Hepatocyte (in vitro differentiated cells): ENCODE data around the gene MITF. TPM values are rescaled to one million over a fixed set of nuclear protein-coding genes. Genes with fewer than 3 reads are reported as not detected.
A peak's percentile ranks its signal among the peaks of the same experiment; 100 is the strongest.

Experiments
- DNase-seq: peaks from one replicate; pipeline ENCODE4 v3.0.0-alpha.2; 2016; ENCODE audit warnings: low spot score
- H2AFZ ChIP-seq: fragments of 200-600 bp; sonication (generic); 2 replicates; pipeline ENCODE4 v1.6.0; 2016; ENCODE audit warnings: antibody characterized with exemption, mild to moderate bottlenecking
- H3K27ac ChIP-seq: fragments of 200-600 bp; sonication (generic); 2 replicates; pipeline ENCODE4 v1.5.1; 2016; ENCODE audit warnings: mild to moderate bottlenecking
- H3K27me3 ChIP-seq: fragments of 200-600 bp; sonication (generic); 2 replicates; pipeline ENCODE4 v1.6.1; 2016
- H3K36me3 ChIP-seq: fragments of 200-600 bp; sonication (generic); replicated peaks from 2 replicates; pipeline ENCODE4 v1.5.1; 2016; ENCODE audit warnings: low read depth; ENCODE audit not compliant: insufficient read depth
- H3K4me1 ChIP-seq: fragments of 200-600 bp; sonication (generic); 2 replicates; pipeline ENCODE4 v1.5.1; 2016; ENCODE audit warnings: mild to moderate bottlenecking, moderate library complexity; ENCODE audit not compliant: insufficient read depth
- H3K4me2 ChIP-seq: fragments of 200-600 bp; sonication (generic); 2 replicates; pipeline ENCODE4 v1.6.0; 2016
- H3K4me3 ChIP-seq: fragments of 200-600 bp; sonication (generic); 2 replicates; pipeline ENCODE4 v1.5.1; 2016; ENCODE audit warnings: mild to moderate bottlenecking
- H3K79me2 ChIP-seq: fragments of 200-600 bp; sonication (generic); 2 replicates; pipeline ENCODE4 v1.6.0; 2017; ENCODE audit warnings: mild to moderate bottlenecking
- H3K9me2 ChIP-seq: fragments of 200-600 bp; sonication (generic); replicated peaks from 2 replicates; pipeline ENCODE4 v1.6.0; 2017; ENCODE audit warnings: mild to moderate bottlenecking; ENCODE audit not compliant: insufficient read depth
- H3K9me3 ChIP-seq: fragments of 200-600 bp; sonication (generic); 2 replicates; pipeline ENCODE4 v1.5.1; 2016; ENCODE audit warnings: low read depth, mild to moderate bottlenecking
- H4K20me1 ChIP-seq: fragments of 200-600 bp; sonication (generic); 2 replicates; pipeline ENCODE4 v1.6.0; 2016; ENCODE audit warnings: mild to moderate bottlenecking; ENCODE audit not compliant: insufficient read depth, poor library complexity, severe bottlenecking
- EZH2 ChIP-seq: fragments of 200-600 bp; sonication (generic); IDR thresholded peaks from 2 replicates; pipeline ENCODE4 v1.6.1; 2016; ENCODE audit warnings: antibody characterized with exemption, mild to moderate bottlenecking, borderline replicate concordance
- EZH2phosphoT487 ChIP-seq: fragments of 200-600 bp; sonication (generic); IDR thresholded peaks from one replicate; pipeline ENCODE4 v1.6.1; 2018; ENCODE audit warnings: antibody characterized with exemption, mild to moderate bottlenecking, low read depth, moderate library complexity; ENCODE audit not compliant: unreplicated experiment, severe bottlenecking
- WGBS: methylation state at CpG from one replicate; pipeline ENCODE4 v1.1.6; 2016; ENCODE audit warnings: low lambda C conversion rate; ENCODE audit errors: missing lambda C conversion rate; 5-methylcytosine and 5-hydroxymethylcytosine counted together
- polyA plus RNA-seq: library from polyadenylated mRNA; unstranded; fragments of >200 nt; fragmentation: Nextera tagmentation; extraction: Ambion mirVana; gene quantifications from 2 replicates; pipeline ENCODE4 v1.2.1, GENCODE V29; 2016
- total RNA-seq: library from RNA; depleted of rRNA; stranded (reverse); fragments of >200 nt; gene quantifications from 2 replicates; pipeline ENCODE4 v1.2.3, GENCODE V29; 2014
- TF ChIP-seq, protein P1 (sequence below): fragments of 200-600 bp; sonication (generic); IDR thresholded peaks from 2 replicates; pipeline ENCODE4 v1.5.1; 2016; ENCODE audit warnings: antibody characterized with exemption, mild to moderate bottlenecking; ENCODE audit not compliant: poor library complexity

MITF gene
- total and polyA plus RNA-seq, 2 experiments from 2014 or later, result 7.1 to 14.2 TPM

- no peaks in the 10 kb centered on the region for H3K36me3 ChIP-seq
- no peaks in the 10 kb centered on the region for H3K9me2 ChIP-seq
- TF ChIP-seq, protein P1, sequence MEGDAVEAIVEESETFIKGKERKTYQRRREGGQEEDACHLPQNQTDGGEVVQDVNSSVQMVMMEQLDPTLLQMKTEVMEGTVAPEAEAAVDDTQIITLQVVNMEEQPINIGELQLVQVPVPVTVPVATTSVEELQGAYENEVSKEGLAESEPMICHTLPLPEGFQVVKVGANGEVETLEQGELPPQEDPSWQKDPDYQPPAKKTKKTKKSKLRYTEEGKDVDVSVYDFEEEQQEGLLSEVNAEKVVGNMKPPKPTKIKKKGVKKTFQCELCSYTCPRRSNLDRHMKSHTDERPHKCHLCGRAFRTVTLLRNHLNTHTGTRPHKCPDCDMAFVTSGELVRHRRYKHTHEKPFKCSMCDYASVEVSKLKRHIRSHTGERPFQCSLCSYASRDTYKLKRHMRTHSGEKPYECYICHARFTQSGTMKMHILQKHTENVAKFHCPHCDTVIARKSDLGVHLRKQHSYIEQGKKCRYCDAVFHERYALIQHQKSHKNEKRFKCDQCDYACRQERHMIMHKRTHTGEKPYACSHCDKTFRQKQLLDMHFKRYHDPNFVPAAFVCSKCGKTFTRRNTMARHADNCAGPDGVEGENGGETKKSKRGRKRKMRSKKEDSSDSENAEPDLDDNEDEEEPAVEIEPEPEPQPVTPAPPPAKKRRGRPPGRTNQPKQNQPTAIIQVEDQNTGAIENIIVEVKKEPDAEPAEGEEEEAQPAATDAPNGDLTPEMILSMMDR, result no peak
- TF ChIP-seq EZH2phosphoT487, result no peak
- no peak for TF ChIP-seq EZH2
- H3K9me3 ChIP-seq, result no peaks in the 10 kb centered on the region
- peaks cover 3% of the 10 kb centered on the region for H3K4me1 ChIP-seq
- no peak overlapping the region for H2AFZ ChIP-seq
- H3K27me3 ChIP-seq, result peaks cover 4% of the 10 kb centered on the region
- no peak overlapping the region for H3K27ac ChIP-seq
- DNase-seq, result peak; percentile 20
- no peaks in the 10 kb centered on the region for H4K20me1 ChIP-seq
- WGBS, result 52% methylated on average over 6 of the region's 6 CpGs
- no peak overlapping the region for H3K4me2 ChIP-seq
- no peak overlapping the region for H3K4me3 ChIP-seq
- no peaks in the 10 kb centered on the region for H3K79me2 ChIP-seq
These were observed 9.9 kb upstream of the MITF start for GRCh38 chr3:69729147-69729919.

DNA sequence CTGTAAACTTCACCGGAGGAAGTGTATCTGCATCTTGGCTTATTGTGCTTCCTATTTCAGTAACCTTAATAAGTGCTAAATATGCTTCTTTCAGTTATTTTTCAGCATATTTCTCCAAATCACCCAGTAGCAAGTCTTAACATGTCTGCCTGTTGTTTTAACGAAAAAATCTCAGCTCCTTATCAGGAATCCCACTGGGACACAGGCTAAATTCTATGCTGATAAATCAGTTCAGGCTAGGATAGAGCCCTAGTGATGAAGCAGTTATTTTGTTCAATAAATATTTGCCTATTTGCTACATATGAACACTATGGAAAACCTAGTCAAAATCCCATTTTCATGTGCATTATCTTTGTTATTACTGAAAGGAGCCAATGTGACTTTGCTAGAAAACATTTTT is 8.2 kb upstream of the MITF start:
- H3K9me2 ChIP-seq, result no peaks in the 10 kb centered on the region
- H3K79me2 ChIP-seq, result no peaks in the 10 kb centered on the region
- no peaks in the 10 kb centered on the region for H3K36me3 ChIP-seq
- H4K20me1 ChIP-seq, result no peaks in the 10 kb centered on the region
- no peak overlapping the region for H2AFZ ChIP-seq
- DNase-seq, result no peak
- 58% methylated on average over 2 of the region's 2 CpGs for WGBS
- no peaks in the 10 kb centered on the region for H3K9me3 ChIP-seq
- TF ChIP-seq, protein P1, result no peak
- TF ChIP-seq EZH2 (no peak), EZH2phosphoT487 (no peak)
- H3K4me2 ChIP-seq, result no peak overlapping the region
- peaks cover 4% of the 10 kb centered on the region for H3K27me3 ChIP-seq
- no peak overlapping the region for H3K27ac ChIP-seq
- H3K4me1 ChIP-seq, result no peaks in the 10 kb centered on the region
- no peak overlapping the region for H3K4me3 ChIP-seq

- Histone ChIP-seq H2AFZ (no peak overlapping the region), H3K27me3 (peaks cover 4% of the 10 kb centered on the region), H3K4me3 (no peak overlapping the region), H3K79me2 (no peaks in the 10 kb centered on the region), H3K36me3 (no peaks in the 10 kb centered on the region), H4K20me1 (no peaks in the 10 kb centered on the region), H3K9me2 (no peaks in the 10 kb centered on the region), H3K4me1 (peaks cover 9% of the 10 kb centered on the region), H3K4me2 (no peak overlapping the region), H3K9me3 (no peaks in the 10 kb centered on the region), H3K27ac (no peak overlapping the region)
- no peak for TF ChIP-seq EZH2
- TF ChIP-seq EZH2phosphoT487, result no peak
- TF ChIP-seq, protein P1, result no peak
- 86% methylated on average over 2 of the region's 2 CpGs for WGBS
- DNase-seq, result no peak
These were observed 3.4 kb upstream of the MITF start for GRCh38 chr3:69735893-69736292.
